Astrocyte (in vitro differentiated cells and primary cell): ENCODE data around the gene TCEA2. TPM values are rescaled to one million over a fixed set of nuclear protein-coding genes. Genes with fewer than 3 reads are reported as not detected.

Experiments used
- DNase-seq: peaks from one replicate; pipeline ENCODE4 v3.0.0-alpha.2; 2010; ENCODE audit warnings: low read depth
- FAIRE-seq: peaks from 2 replicates; lab custom pipeline; 2011; peaks lifted over from hg19 to GRCh38; lab: Jason Lieb, UNC
- H2AFZ ChIP-seq: 2 replicates; pipeline ENCODE4 v1.6.0; 2012; ENCODE audit warnings: low read depth, low read length, inconsistent platforms
- H3K27ac ChIP-seq: 2 replicates; pipeline ENCODE4 v1.5.1; 2011; ENCODE audit warnings: low read depth, low read length, inconsistent platforms
- H3K27me3 ChIP-seq: 2 replicates; pipeline ENCODE4 v1.6.0; 2011; ENCODE audit warnings: low read length, inconsistent platforms; ENCODE audit not compliant: insufficient read depth
- H3K36me3 ChIP-seq: 2 replicates; pipeline ENCODE4 v1.5.1; 2011; ENCODE audit warnings: low read length, inconsistent platforms; ENCODE audit not compliant: insufficient read depth
- H3K4me1 ChIP-seq: 2 replicates; pipeline ENCODE4 v1.5.1; 2011; ENCODE audit warnings: low read length, inconsistent platforms; ENCODE audit not compliant: insufficient read depth
- H3K4me2 ChIP-seq: 2 replicates; pipeline ENCODE4 v1.6.0; 2012; ENCODE audit warnings: low read length, inconsistent platforms
- H3K4me3 ChIP-seq: 2 replicates; pipeline ENCODE4 v1.5.1; 2011; ENCODE audit warnings: low read depth, mild to moderate bottlenecking, low read length, inconsistent platforms; ENCODE audit not compliant: insufficient read depth
- H3K79me2 ChIP-seq: 2 replicates; pipeline ENCODE4 v1.6.0; 2012; ENCODE audit warnings: mild to moderate bottlenecking, low read length, inconsistent platforms; ENCODE audit not compliant: insufficient read depth
- H3K9ac ChIP-seq: 2 replicates; pipeline ENCODE4 v1.6.0; 2012; ENCODE audit warnings: mild to moderate bottlenecking, low read length, inconsistent platforms
- H3K9me3 ChIP-seq: 2 replicates; pipeline ENCODE4 v1.5.1; 2012; ENCODE audit warnings: low read depth, mild to moderate bottlenecking, low read length, inconsistent platforms; ENCODE audit not compliant: insufficient read depth
- H4K20me1 ChIP-seq: 2 replicates; pipeline ENCODE4 v1.6.0; 2012; ENCODE audit warnings: low read length, inconsistent platforms; ENCODE audit not compliant: insufficient read depth
- H3K27ac Mint-ChIP-seq: one replicate; pipeline ENCODE4 v1.8.0; 2021; ENCODE audit warnings: mild to moderate bottlenecking, mixed read lengths; ENCODE audit not compliant: unreplicated experiment
- H3K27me3 Mint-ChIP-seq: one replicate; pipeline ENCODE4 v1.8.0; 2021; ENCODE audit warnings: low read depth, mixed read lengths; ENCODE audit not compliant: unreplicated experiment
- H3K36me3 Mint-ChIP-seq: one replicate; pipeline ENCODE4 v1.8.0; 2021; ENCODE audit warnings: low read depth, mixed read lengths; ENCODE audit not compliant: unreplicated experiment
- H3K4me1 Mint-ChIP-seq: one replicate; pipeline ENCODE4 v1.8.0; 2021; ENCODE audit warnings: low read depth, mixed read lengths; ENCODE audit not compliant: unreplicated experiment
- H3K4me3 Mint-ChIP-seq: one replicate; pipeline ENCODE4 v1.8.0; 2021; ENCODE audit warnings: mild to moderate bottlenecking, moderate library complexity, mixed read lengths; ENCODE audit not compliant: unreplicated experiment
- H3K9me3 Mint-ChIP-seq: one replicate; pipeline ENCODE4 v1.8.0; 2021; ENCODE audit warnings: mild to moderate bottlenecking, mixed read lengths; ENCODE audit not compliant: unreplicated experiment
- EZH2 ChIP-seq: IDR thresholded peaks from 2 replicates; pipeline ENCODE4 v1.6.1; 2012; ENCODE audit warnings: mild to moderate bottlenecking, low read length, inconsistent platforms; ENCODE audit not compliant: insufficient read depth
- total RNA-seq: library from RNA; stranded (reverse); gene quantifications from 2 replicates; pipeline ENCODE4 v1.2.1, GENCODE V29; 2021
- TF ChIP-seq, protein P1 (sequence below): IDR thresholded peaks from 2 replicates; pipeline ENCODE4 v1.5.1; 2011; ENCODE audit warnings: low read depth, mild to moderate bottlenecking, inconsistent platforms, low read length, moderate library complexity; ENCODE audit not compliant: insufficient read depth

TCEA2 gene
- total RNA-seq, 1 donor from 2014 or later: 53.1 TPM

DNA sequence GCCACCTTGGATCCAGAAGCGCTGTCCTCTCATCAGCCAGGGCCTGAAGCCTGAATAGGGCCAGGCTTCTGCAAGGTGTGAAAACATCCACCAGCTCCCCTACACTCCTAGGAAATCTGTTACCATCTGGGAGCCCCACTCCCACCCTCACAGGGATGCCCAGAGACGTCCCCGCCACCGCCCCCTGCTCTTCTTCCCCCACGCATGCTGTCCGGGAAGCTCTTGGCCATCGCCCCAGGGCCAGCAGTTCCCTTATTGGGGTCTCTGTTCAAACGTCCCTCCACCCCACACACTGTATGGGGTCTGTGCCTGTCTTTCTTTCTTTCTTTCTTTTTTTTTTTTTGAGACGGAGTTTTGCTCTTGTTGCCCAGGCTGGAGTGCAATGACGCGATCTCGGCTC lies 12.6 kb downstream of the TCEA2 start:
- Mint-ChIP-seq H3K4me3 (no peak overlapping the region), H3K27ac (no peak overlapping the region), H3K4me1 (no peaks in the 10 kb centered on the region), H3K36me3 (no peaks in the 10 kb centered on the region), H3K27me3 (no peaks in the 10 kb centered on the region), H3K9me3 (no peaks in the 10 kb centered on the region)
- Histone ChIP-seq H3K4me1 (peaks cover 8% of the 10 kb centered on the region), H3K4me3 (no peak overlapping the region), H3K27ac (no peak overlapping the region), H3K4me2 (no peak overlapping the region), H4K20me1 (peaks cover 10% of the 10 kb centered on the region), H3K9ac (no peak overlapping the region), H2AFZ (no peak overlapping the region), H3K27me3 (no peaks in the 10 kb centered on the region), H3K36me3 (no peaks in the 10 kb centered on the region), H3K9me3 (no peaks in the 10 kb centered on the region), H3K79me2 (no peaks in the 10 kb centered on the region)
- DNase-seq (no peak), FAIRE-seq (no peak)
- TF ChIP-seq, protein P1, sequence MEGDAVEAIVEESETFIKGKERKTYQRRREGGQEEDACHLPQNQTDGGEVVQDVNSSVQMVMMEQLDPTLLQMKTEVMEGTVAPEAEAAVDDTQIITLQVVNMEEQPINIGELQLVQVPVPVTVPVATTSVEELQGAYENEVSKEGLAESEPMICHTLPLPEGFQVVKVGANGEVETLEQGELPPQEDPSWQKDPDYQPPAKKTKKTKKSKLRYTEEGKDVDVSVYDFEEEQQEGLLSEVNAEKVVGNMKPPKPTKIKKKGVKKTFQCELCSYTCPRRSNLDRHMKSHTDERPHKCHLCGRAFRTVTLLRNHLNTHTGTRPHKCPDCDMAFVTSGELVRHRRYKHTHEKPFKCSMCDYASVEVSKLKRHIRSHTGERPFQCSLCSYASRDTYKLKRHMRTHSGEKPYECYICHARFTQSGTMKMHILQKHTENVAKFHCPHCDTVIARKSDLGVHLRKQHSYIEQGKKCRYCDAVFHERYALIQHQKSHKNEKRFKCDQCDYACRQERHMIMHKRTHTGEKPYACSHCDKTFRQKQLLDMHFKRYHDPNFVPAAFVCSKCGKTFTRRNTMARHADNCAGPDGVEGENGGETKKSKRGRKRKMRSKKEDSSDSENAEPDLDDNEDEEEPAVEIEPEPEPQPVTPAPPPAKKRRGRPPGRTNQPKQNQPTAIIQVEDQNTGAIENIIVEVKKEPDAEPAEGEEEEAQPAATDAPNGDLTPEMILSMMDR: no peak
- TF ChIP-seq EZH2: no peak

GRCh38 chr20:64076061-64076997 lies 13.3 kb downstream of the TCEA2 start:
- no peak overlapping the region for H3K4me3 ChIP-seq
- H3K9me3 ChIP-seq: no peaks in the 10 kb centered on the region
- Mint-ChIP-seq H3K27ac (no peak overlapping the region), H3K4me3 (no peak overlapping the region), H3K27me3 (no peaks in the 10 kb centered on the region), H3K36me3 (no peaks in the 10 kb centered on the region), H3K9me3 (no peaks in the 10 kb centered on the region), H3K4me1 (no peaks in the 10 kb centered on the region)
- H4K20me1 ChIP-seq: peaks cover 10% of the 10 kb centered on the region
- no peak overlapping the region for H3K9ac ChIP-seq
- no peak for DNase-seq
- peaks cover 8% of the 10 kb centered on the region for H3K4me1 ChIP-seq
- H3K27ac ChIP-seq: no peak overlapping the region
- H3K36me3 ChIP-seq: no peaks in the 10 kb centered on the region
- no peaks in the 10 kb centered on the region for H3K79me2 ChIP-seq
- no peak for TF ChIP-seq EZH2
- TF ChIP-seq, protein P1: no peak
- H2AFZ ChIP-seq: no peak overlapping the region
- no peak overlapping the region for H3K4me2 ChIP-seq
- FAIRE-seq: no peak
- no peaks in the 10 kb centered on the region for H3K27me3 ChIP-seq

GRCh38 chr20:64077094-64077493 lies 14.1 kb downstream of the TCEA2 start:
- FAIRE-seq (no peak), DNase-seq (no peak)
- Mint-ChIP-seq H3K36me3 (no peaks in the 10 kb centered on the region), H3K27ac (no peak overlapping the region), H3K27me3 (no peaks in the 10 kb centered on the region), H3K9me3 (no peaks in the 10 kb centered on the region), H3K4me1 (no peaks in the 10 kb centered on the region), H3K4me3 (no peak overlapping the region)
- no peak overlapping the region for H3K4me2 ChIP-seq
- H3K36me3 ChIP-seq: no peaks in the 10 kb centered on the region
- peaks cover 12% of the 10 kb centered on the region for H4K20me1 ChIP-seq
- no peak overlapping the region for H2AFZ ChIP-seq
- H3K27me3 ChIP-seq: no peaks in the 10 kb centered on the region
- TF ChIP-seq, protein P1: no peak
- no peak for TF ChIP-seq EZH2
- no peak overlapping the region for H3K9ac ChIP-seq
- peaks cover 8% of the 10 kb centered on the region for H3K4me1 ChIP-seq
- no peak overlapping the region for H3K4me3 ChIP-seq
- no peak overlapping the region for H3K27ac ChIP-seq
- no peaks in the 10 kb centered on the region for H3K9me3 ChIP-seq
- no peaks in the 10 kb centered on the region for H3K79me2 ChIP-seq
